Measurements from ENCODE around the gene CELSR3.

DNA sequence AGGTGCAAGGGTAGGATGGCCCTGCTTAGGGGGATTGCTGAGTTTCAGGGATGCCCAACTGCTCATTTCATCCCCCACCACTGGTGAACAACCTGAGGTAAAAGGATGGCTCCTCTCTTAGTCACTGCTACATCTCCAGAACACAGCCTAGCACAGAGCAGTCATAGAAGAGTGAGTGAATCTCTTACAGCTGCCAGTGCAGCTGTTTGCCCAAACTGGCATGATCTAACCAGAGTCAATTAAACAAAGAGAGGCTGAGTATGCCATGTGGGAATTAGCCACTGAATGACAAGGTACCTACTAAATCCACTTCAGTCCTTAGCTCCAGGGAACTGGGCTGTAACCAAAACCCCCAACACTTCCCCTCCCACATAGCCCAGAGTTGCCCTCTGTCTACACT lies 29.9 kb upstream of the CELSR3 start:
- TF ChIP-seq, protein P1, sequence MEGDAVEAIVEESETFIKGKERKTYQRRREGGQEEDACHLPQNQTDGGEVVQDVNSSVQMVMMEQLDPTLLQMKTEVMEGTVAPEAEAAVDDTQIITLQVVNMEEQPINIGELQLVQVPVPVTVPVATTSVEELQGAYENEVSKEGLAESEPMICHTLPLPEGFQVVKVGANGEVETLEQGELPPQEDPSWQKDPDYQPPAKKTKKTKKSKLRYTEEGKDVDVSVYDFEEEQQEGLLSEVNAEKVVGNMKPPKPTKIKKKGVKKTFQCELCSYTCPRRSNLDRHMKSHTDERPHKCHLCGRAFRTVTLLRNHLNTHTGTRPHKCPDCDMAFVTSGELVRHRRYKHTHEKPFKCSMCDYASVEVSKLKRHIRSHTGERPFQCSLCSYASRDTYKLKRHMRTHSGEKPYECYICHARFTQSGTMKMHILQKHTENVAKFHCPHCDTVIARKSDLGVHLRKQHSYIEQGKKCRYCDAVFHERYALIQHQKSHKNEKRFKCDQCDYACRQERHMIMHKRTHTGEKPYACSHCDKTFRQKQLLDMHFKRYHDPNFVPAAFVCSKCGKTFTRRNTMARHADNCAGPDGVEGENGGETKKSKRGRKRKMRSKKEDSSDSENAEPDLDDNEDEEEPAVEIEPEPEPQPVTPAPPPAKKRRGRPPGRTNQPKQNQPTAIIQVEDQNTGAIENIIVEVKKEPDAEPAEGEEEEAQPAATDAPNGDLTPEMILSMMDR (conservative IDR thresholded peaks at IDR 0.05; ENCODE audit: low read depth, low read length), result no peak
- no peak for TF ChIP-seq EZH2phosphoT487 (IDR thresholded peaks at IDR 0.05; ENCODE audit: borderline replicate concordance, low read length)

Measured in PC-3 (cell line).